ENCODE measurements around the gene OR10H1. TPM values are rescaled to one million over a fixed set of nuclear protein-coding genes. Genes with fewer than 3 reads are reported as not detected.
"Not testable (repeated sequence)": the region's sequence is repeated elsewhere in the genome, so short reads cannot be mapped to it uniquely, and the experiment has no call there.

The OR10H1 gene
- total RNA-seq, 1 donor from 2014 or later = not detected

DNA sequence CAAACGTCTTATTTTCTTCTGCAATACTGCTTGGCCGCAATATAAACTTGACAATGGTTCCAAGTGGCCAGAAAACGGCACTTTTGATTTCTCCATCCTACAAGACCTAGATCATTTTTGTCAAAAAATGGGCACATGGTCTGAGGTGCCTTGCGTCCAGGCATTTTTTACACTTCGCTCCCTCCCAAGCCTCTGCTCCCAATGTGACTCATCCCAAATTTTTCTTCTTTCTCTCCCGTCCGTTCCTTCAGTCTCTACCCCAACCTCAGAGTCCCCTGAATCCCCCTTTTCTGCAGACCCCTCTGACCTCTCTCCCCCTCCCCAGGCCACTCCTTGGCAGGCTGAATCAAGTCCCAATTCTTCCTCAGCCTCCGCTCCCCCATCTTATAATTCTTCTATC, 14.3 kb upstream of the OR10H1 start:
- Histone ChIP-seq H3K4me3 (ENCODE audit: low read depth, low read length) (no peak overlapping the region), H3K36me3 (ENCODE audit: control insufficient read depth, insufficient read depth, low read length) (no peaks in the 10 kb centered on the region), H3K27me3 (ENCODE audit: control insufficient read depth, insufficient read depth, low read length) (no peaks in the 10 kb centered on the region)
- no peak for FAIRE-seq
- TF ChIP-seq, protein P1, sequence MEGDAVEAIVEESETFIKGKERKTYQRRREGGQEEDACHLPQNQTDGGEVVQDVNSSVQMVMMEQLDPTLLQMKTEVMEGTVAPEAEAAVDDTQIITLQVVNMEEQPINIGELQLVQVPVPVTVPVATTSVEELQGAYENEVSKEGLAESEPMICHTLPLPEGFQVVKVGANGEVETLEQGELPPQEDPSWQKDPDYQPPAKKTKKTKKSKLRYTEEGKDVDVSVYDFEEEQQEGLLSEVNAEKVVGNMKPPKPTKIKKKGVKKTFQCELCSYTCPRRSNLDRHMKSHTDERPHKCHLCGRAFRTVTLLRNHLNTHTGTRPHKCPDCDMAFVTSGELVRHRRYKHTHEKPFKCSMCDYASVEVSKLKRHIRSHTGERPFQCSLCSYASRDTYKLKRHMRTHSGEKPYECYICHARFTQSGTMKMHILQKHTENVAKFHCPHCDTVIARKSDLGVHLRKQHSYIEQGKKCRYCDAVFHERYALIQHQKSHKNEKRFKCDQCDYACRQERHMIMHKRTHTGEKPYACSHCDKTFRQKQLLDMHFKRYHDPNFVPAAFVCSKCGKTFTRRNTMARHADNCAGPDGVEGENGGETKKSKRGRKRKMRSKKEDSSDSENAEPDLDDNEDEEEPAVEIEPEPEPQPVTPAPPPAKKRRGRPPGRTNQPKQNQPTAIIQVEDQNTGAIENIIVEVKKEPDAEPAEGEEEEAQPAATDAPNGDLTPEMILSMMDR (IDR thresholded peaks at IDR 0.05; ENCODE audit: insufficient read depth, low read length, severe bottlenecking) = no peak
- no peak for DNase-seq (ENCODE audit: low read depth)

DNA sequence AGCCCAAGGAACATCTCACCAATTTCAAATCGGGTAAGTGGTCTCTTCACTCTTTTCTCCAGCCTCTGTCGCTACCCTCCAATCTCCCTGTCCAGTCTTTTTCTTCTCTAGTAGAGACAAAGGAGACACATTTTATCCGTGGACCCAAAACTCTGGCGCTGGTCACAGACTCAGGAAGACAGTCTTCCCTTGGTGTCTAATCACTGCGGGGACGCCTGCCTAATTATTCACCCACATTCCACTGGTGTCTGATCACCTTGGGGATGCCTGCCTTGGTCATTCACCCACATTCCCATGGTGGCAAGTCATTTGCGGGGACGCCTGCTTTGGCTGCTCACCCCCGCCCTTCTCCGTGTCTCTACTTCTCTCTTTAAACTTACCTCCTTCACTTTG, 13.8 kb upstream of the OR10H1 start:
- no peak overlapping the region for H3K4me3 ChIP-seq (ENCODE audit: low read depth, low read length)
- no peaks in the 10 kb centered on the region for H3K36me3 ChIP-seq (ENCODE audit: control insufficient read depth, insufficient read depth, low read length)
- FAIRE-seq (no peak), DNase-seq (ENCODE audit: low read depth) (peak; percentile 22)
- TF ChIP-seq, protein P1 (IDR thresholded peaks at IDR 0.05; ENCODE audit: insufficient read depth, low read length, severe bottlenecking) = no peak
- no peaks in the 10 kb centered on the region for H3K27me3 ChIP-seq (ENCODE audit: control insufficient read depth, insufficient read depth, low read length)

DNA sequence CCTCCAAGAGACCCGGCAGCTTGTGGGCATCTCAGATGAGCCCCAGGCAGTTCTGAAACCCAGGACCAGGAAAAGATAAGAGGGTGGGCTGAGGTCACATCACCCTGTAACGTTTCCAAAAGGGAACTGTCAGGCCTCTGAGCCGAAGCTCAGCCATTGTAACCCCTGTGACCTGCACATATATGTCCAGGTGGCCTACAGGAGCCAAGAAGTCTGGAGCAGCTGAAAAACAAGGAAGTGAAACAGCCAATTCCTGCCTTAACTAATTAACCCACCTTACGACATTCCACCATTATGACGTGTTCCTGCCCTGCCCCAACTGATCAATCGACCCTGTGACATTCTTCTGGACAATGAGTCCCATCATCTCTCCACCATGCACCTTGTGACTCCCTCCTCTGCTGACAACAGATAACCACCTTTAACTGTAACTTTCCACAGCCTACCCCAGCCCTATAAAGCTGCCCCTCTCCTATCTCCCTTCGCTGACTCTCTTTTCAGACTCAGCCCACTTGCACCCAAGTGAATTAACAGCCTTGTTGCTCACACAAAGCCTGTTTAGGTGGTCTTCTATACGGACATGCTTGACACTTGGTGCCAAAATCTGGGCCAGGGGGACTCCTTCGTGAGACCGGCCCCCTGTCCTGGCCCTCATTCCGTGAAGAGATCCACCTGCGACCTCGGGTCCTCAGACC, 13.3 kb upstream of the OR10H1 start:
- H3K4me3 ChIP-seq (ENCODE audit: low read depth, low read length); H3K27me3 ChIP-seq (ENCODE audit: control insufficient read depth, insufficient read depth, low read length); H3K36me3 ChIP-seq (ENCODE audit: control insufficient read depth, insufficient read depth, low read length): not testable (repeated sequence)
- FAIRE-seq (peak; percentile 95), DNase-seq (ENCODE audit: low read depth) (peak; percentile 42)

DNA sequence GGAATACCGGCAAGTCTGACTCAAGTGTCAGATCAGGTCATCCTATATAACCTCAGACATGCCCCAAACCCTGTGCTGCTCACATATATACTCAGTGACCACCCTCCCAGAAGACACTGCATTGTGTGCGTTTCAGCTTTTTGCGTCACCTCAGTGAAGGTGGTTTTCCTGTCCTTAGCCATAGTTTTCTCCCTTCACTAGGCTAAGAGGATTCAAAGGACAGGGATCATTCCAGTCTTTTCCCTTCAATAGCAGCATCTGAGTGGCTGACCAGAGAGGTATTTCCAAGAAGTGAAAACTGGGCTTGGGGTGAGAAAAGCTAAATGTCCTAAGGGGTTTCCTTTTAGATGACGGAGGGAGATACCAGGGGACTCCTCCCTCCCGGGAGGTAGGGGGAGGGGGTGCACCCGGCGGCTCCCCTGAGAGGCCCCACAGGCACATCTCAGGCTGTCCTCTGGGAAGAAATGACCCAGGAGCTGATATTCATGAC, 12.7 kb upstream of the OR10H1 start:
- no peak overlapping the region for H3K4me3 ChIP-seq (ENCODE audit: low read depth, low read length)
- no peak for FAIRE-seq

DNA sequence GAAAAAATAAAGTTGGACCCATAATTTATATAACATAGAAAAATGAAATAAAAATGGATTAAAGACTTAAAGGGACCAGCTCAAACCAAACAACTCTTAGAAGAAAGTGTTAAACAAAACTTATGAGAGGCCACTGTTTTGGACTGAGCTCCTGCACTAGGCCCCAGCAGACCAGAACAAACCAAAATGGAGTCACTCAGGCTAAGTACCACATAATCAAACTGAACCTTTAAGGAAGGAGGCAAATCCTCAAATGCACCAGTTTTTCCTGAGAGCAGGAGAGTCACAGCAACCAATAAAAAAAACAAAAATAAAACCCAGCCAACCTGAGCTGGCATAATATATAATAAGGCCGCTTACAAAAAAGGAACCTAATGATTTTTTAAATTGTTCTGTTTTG, 10.3 kb upstream of the OR10H1 start:
- DNase-seq (ENCODE audit: low read depth) (no peak), FAIRE-seq (no peak)
- TF ChIP-seq, protein P1 (IDR thresholded peaks at IDR 0.05; ENCODE audit: insufficient read depth, low read length, severe bottlenecking) = no peak
- H3K36me3 ChIP-seq (ENCODE audit: control insufficient read depth, insufficient read depth, low read length) = no peaks in the 10 kb centered on the region
- H3K27me3 ChIP-seq (ENCODE audit: control insufficient read depth, insufficient read depth, low read length) = no peaks in the 10 kb centered on the region
- H3K4me3 ChIP-seq (ENCODE audit: low read depth, low read length) = no peak overlapping the region

More for the DNA sequence above, 12.7 kb upstream of the OR10H1 start:
- Histone ChIP-seq H3K36me3 (ENCODE audit: control insufficient read depth, insufficient read depth, low read length) (no peaks in the 10 kb centered on the region), H3K27me3 (ENCODE audit: control insufficient read depth, insufficient read depth, low read length) (no peaks in the 10 kb centered on the region)
- TF ChIP-seq, protein P1 (IDR thresholded peaks at IDR 0.05; ENCODE audit: insufficient read depth, low read length, severe bottlenecking) = no peak
- no peak for DNase-seq (ENCODE audit: low read depth)

DNA sequence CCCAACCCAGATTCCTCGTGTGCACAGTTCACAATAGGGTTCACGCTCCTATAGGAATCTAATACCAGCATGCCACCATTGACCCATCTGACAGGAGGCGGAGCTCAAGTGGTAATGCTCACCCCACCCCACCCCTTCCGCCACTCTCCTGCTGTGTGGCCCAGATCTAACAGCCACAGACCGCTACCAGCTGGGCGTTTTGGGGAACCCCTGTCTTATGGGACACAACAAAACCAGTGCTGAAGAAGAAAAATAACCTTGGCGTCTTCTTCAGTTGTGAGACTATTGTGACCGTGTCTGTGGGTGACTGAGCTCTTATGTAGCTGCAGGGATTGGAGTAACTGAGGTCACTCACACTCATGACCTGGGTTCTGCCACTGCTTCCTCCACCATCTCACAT, 5.2 kb upstream of the OR10H1 start:
- TF ChIP-seq, protein P1 (IDR thresholded peaks at IDR 0.05; ENCODE audit: insufficient read depth, low read length, severe bottlenecking) = no peak
- no peak for FAIRE-seq
- Histone ChIP-seq H3K36me3 (ENCODE audit: control insufficient read depth, insufficient read depth, low read length) (no peaks in the 10 kb centered on the region), H3K27me3 (ENCODE audit: control insufficient read depth, insufficient read depth, low read length) (no peaks in the 10 kb centered on the region), H3K4me3 (ENCODE audit: low read depth, low read length) (no peak overlapping the region)
- no peak for DNase-seq (ENCODE audit: low read depth)

Measured in bronchial epithelial cell (primary cell).